Mesendoderm (in vitro differentiated cells): ENCODE data around the gene CCL24. TPM values are rescaled to one million over a fixed set of nuclear protein-coding genes. Genes with fewer than 3 reads are reported as not detected.
"Not testable (repeated sequence)": the region's sequence is repeated elsewhere in the genome, so short reads cannot be mapped to it uniquely, and the experiment has no call there.

Experiments
- DNase-seq: peaks from one replicate; pipeline ENCODE4 v3.0.0; 2013
- H2AK5ac ChIP-seq: 2 replicates; pipeline ENCODE4 v1.6.1; 2013; ENCODE audit warnings: low read length, inconsistent platforms
- H2BK120ac ChIP-seq: 2 replicates; pipeline ENCODE4 v1.6.1; 2013; ENCODE audit warnings: low read depth, mild to moderate bottlenecking, low read length, moderate library complexity, mixed read lengths
- H2BK15ac ChIP-seq: replicated peaks from 2 replicates; pipeline ENCODE4 v1.6.1; 2013; ENCODE audit warnings: low read depth, mild to moderate bottlenecking, moderate library complexity
- H2BK5ac ChIP-seq: 2 replicates; pipeline ENCODE4 v1.6.1; 2013; ENCODE audit warnings: low read length, inconsistent platforms
- H3K18ac ChIP-seq: 2 replicates; pipeline ENCODE4 v1.6.1; 2013; ENCODE audit warnings: mild to moderate bottlenecking, low read length, mixed read lengths
- H3K23ac ChIP-seq: one replicate; pipeline ENCODE4 v1.6.1; 2013; ENCODE audit warnings: low read length
- H3K27ac ChIP-seq: 2 replicates; pipeline ENCODE4 v1.5.1; 2013; ENCODE audit warnings: low read depth, mild to moderate bottlenecking, inconsistent platforms, low read length, moderate library complexity
- H3K27me3 ChIP-seq: 2 replicates; pipeline ENCODE4 v1.6.1; 2013; ENCODE audit warnings: low read length, control low read depth, mild to moderate bottlenecking, inconsistent platforms; ENCODE audit not compliant: insufficient read depth, poor library complexity
- H3K36me3 ChIP-seq: 2 replicates; pipeline ENCODE4 v1.6.1; 2013; ENCODE audit warnings: low read length, inconsistent platforms; ENCODE audit not compliant: control insufficient read depth, insufficient read depth
- H3K4ac ChIP-seq: one replicate; pipeline ENCODE4 v1.6.1; 2013; ENCODE audit warnings: low read depth, mild to moderate bottlenecking, low read length, moderate library complexity
- H3K4me1 ChIP-seq: 2 replicates; pipeline ENCODE4 v1.6.1; 2013; ENCODE audit warnings: low read depth, low read length, inconsistent platforms; ENCODE audit not compliant: control insufficient read depth
- H3K4me2 ChIP-seq: 2 replicates; pipeline ENCODE4 v1.6.1; 2013; ENCODE audit warnings: low read length
- H3K4me3 ChIP-seq: 2 replicates; pipeline ENCODE4 v1.5.1; 2013; ENCODE audit warnings: mild to moderate bottlenecking, low read length
- H3K56ac ChIP-seq: one replicate; pipeline ENCODE4 v1.6.1; 2013; ENCODE audit warnings: low read length
- H3K79me1 ChIP-seq: 2 replicates; pipeline ENCODE4 v1.6.1; 2013; ENCODE audit warnings: low read length, inconsistent platforms
- H3K79me2 ChIP-seq: 2 replicates; pipeline ENCODE4 v1.6.1; 2013; ENCODE audit warnings: mild to moderate bottlenecking, low read length; ENCODE audit not compliant: control insufficient read depth, insufficient read depth
- H3K9ac ChIP-seq: 2 replicates; pipeline ENCODE4 v1.6.1; 2013; ENCODE audit warnings: low read length, inconsistent platforms
- H4K5ac ChIP-seq: one replicate; pipeline ENCODE4 v1.6.1; 2013; ENCODE audit warnings: low read length
- H4K8ac ChIP-seq: one replicate; pipeline ENCODE4 v1.6.1; 2013; ENCODE audit warnings: low read depth, mild to moderate bottlenecking, control low read depth, low read length, moderate library complexity
- WGBS: extraction: QIAGEN DNeasy Blood & Tissue Kit; methylation state at CpG from one replicate; pipeline ENCODE4 v1.1.7; 2013; ENCODE audit warnings: low lambda C conversion rate, missing lambda C conversion rate; ENCODE audit not compliant: insufficient coverage; ENCODE audit errors: extremely low coverage; 5-methylcytosine and 5-hydroxymethylcytosine counted together
- polyA plus RNA-seq, 2 experiments: library from polyadenylated mRNA; stranded (reverse); fragments of 200-250 nt; gene quantifications; one replicate each; pipeline ENCODE4 v1.2.3, GENCODE V29; 2013

CCL24 gene, protein sequence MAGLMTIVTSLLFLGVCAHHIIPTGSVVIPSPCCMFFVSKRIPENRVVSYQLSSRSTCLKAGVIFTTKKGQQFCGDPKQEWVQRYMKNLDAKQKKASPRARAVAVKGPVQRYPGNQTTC
- polyA plus RNA-seq (2013, experiment 1 of 2) = not detected
- not detected for polyA plus RNA-seq (2013, experiment 2 of 2)

GRCh38 chr7:75813781-75814236, at the start of gene CCL24:
Gene CCL24 (minus strand): TSS chr7:75813806. CDS start chr7:75813715, 91 bp downstream.
- Histone ChIP-seq H4K8ac (no peak within 1 kb of the TSS), H2AK5ac (no peak within 1 kb of the TSS), H2BK15ac (no peak within 1 kb of the TSS), H3K36me3 (no peaks in the 10 kb centered on the region), H3K4ac (no peak within 1 kb of the TSS), H3K23ac (no peak within 1 kb of the TSS), H2BK120ac (no peak within 1 kb of the TSS), H3K4me2 (no peak within 1 kb of the TSS), H3K4me1 (no peaks in the 10 kb centered on the region), H2BK5ac (no peak within 1 kb of the TSS), H3K79me2 (no peaks in the 10 kb centered on the region), H3K56ac (no peak within 1 kb of the TSS), H3K4me3 (no peak within 1 kb of the TSS), H3K18ac (no peak within 1 kb of the TSS), H4K5ac (no peak within 1 kb of the TSS), H3K27me3 (no peaks in the 10 kb centered on the region), H3K79me1 (no peaks in the 10 kb centered on the region), H3K27ac (no peak within 1 kb of the TSS), H3K9ac (no peak within 1 kb of the TSS)
- no peak for DNase-seq
- WGBS = no CpG with 5 or more reads among the region's 7 CpGs

DNA sequence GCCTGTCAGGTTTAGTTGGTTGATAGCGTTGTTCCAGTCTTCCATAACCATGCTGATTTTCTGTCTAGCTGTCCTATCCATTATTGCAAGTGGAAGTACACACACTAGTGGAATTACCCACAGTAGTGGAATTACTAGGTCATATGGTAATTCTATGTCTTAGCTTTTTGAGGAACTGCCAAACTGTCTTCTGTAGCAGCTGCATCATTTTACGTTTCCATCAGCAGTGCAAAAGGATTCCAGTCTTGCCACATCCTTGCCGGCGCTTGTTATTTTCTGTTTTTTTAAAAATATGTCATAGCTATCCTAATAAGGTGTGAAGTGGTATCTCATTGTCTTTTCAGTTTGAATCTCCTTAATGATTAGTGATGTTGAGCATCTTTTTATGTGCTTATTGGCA, 48.0 kb upstream of the CCL24 start:
- Histone ChIP-seq H3K79me2 (no peaks in the 10 kb centered on the region), H4K5ac (no peak overlapping the region), H3K27me3 (no peaks in the 10 kb centered on the region), H3K18ac (no peak overlapping the region), H4K8ac (no peak overlapping the region), H3K4me3 (no peak overlapping the region), H3K27ac (no peak overlapping the region), H2BK5ac (no peak overlapping the region), H3K9ac (no peak overlapping the region), H2BK120ac (no peak overlapping the region), H3K4me2 (no peak overlapping the region), H3K4ac (no peak overlapping the region), H2AK5ac (no peak overlapping the region), H3K4me1 (no peaks in the 10 kb centered on the region), H3K79me1 (no peaks in the 10 kb centered on the region), H3K56ac (no peak overlapping the region), H3K23ac (no peak overlapping the region), H3K36me3 (no peaks in the 10 kb centered on the region), H2BK15ac (no peak overlapping the region)
- DNase-seq = no peak
- WGBS = no CpG with 5 or more reads among the region's 4 CpGs

- no peak for DNase-seq
- Histone ChIP-seq H3K79me1 (no peaks in the 10 kb centered on the region), H3K23ac (no peak overlapping the region), H2BK5ac (no peak overlapping the region), H2AK5ac (no peak overlapping the region), H3K4me3 (no peak overlapping the region), H3K36me3 (no peaks in the 10 kb centered on the region), H3K4me2 (no peak overlapping the region), H3K79me2 (no peaks in the 10 kb centered on the region), H3K27me3 (no peaks in the 10 kb centered on the region), H3K18ac (no peak overlapping the region), H4K8ac (no peak overlapping the region), H3K9ac (no peak overlapping the region), H3K27ac (no peak overlapping the region), H3K56ac (no peak overlapping the region), H4K5ac (no peak overlapping the region), H2BK15ac (no peak overlapping the region), H3K4me1 (no peaks in the 10 kb centered on the region), H3K4ac (no peak overlapping the region), H2BK120ac (no peak overlapping the region)
Observed at GRCh38 chr7:75858410-75858809, 44.8 kb upstream of the CCL24 start.

DNA sequence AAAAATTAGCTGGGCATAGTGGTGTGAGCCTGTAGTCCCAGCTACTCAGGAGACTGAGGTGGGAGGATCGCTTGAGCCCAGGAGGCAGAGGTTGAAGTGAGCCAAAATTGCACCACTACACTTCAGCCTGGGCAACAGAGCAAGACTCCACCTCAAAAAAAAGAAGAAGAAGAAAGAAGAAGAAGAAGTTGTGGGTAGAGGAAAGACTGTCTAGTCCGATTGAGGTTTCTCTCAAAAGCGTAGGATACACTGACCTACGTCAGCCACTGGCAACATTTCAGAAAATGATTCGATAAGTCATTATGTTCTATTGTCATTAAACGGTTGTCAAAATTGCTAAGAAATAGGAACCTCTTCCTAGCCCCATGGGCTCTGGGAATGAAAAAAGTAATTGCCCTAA, 42.9 kb upstream of the CCL24 start:
- no peak overlapping the region for H2BK120ac ChIP-seq
- no peaks in the 10 kb centered on the region for H3K27me3 ChIP-seq
- H2BK5ac ChIP-seq = no peak overlapping the region
- H3K79me1 ChIP-seq = no peaks in the 10 kb centered on the region
- H3K36me3 ChIP-seq = no peaks in the 10 kb centered on the region
- no peak for DNase-seq
- no peak overlapping the region for H3K56ac ChIP-seq
- H3K9ac ChIP-seq = no peak overlapping the region
- no peak overlapping the region for H4K5ac ChIP-seq
- no peak overlapping the region for H2AK5ac ChIP-seq
- no peak overlapping the region for H3K23ac ChIP-seq
- H3K18ac ChIP-seq = no peak overlapping the region
- H3K4ac ChIP-seq = no peak overlapping the region
- no CpG with 5 or more reads among the region's 6 CpGs for WGBS
- no peaks in the 10 kb centered on the region for H3K79me2 ChIP-seq
- no peak overlapping the region for H4K8ac ChIP-seq
- H3K4me3 ChIP-seq = no peak overlapping the region
- H3K27ac ChIP-seq = no peak overlapping the region
- H3K4me2 ChIP-seq = no peak overlapping the region
- no peak overlapping the region for H2BK15ac ChIP-seq
- no peaks in the 10 kb centered on the region for H3K4me1 ChIP-seq

GRCh38 chr7:75854813-75855345, 41.3 kb upstream of the CCL24 start:
- no CpG with 5 or more reads among the region's 10 CpGs for WGBS
- not testable (repeated sequence) for H3K27me3 ChIP-seq, H3K9ac ChIP-seq, H2BK5ac ChIP-seq, H2BK15ac ChIP-seq, H3K36me3 ChIP-seq, H3K56ac ChIP-seq, H3K18ac ChIP-seq, H3K4me2 ChIP-seq, H4K5ac ChIP-seq, H3K23ac ChIP-seq, H3K79me1 ChIP-seq, H2AK5ac ChIP-seq, DNase-seq, H3K4me1 ChIP-seq, H3K4ac ChIP-seq, H3K4me3 ChIP-seq, H3K27ac ChIP-seq, H3K79me2 ChIP-seq, H4K8ac ChIP-seq, H2BK120ac ChIP-seq

DNA sequence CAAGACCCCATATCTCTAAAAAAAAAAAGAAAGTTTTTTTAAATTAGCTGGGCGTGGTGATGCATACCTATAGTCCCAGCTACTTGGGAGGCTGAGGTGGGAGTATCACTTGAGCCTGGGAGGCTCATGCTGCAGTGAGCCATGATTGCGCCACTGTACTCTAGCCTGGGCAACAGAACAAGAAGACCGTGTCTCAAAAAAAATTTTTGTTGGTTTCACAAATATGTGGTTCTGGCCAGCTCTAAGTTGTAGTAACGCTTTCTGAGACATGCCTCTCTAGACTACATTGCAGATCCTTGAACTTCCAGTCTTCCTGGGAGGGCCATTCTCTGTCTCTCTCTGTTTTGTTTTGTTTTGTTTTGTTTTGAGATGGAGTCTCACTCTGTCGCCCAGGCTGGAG, 40.6 kb upstream of the CCL24 start:
- Histone ChIP-seq H3K4me2 (no peak overlapping the region), H4K8ac (no peak overlapping the region), H3K36me3 (no peaks in the 10 kb centered on the region), H2BK15ac (no peak overlapping the region), H3K27ac (no peak overlapping the region), H3K9ac (no peak overlapping the region), H3K79me1 (no peaks in the 10 kb centered on the region), H2BK120ac (no peak overlapping the region), H2AK5ac (no peak overlapping the region), H3K4me1 (no peaks in the 10 kb centered on the region), H3K23ac (no peak overlapping the region), H3K18ac (no peak overlapping the region), H2BK5ac (no peak overlapping the region), H3K4ac (no peak overlapping the region), H4K5ac (no peak overlapping the region), H3K27me3 (no peaks in the 10 kb centered on the region), H3K56ac (no peak overlapping the region), H3K79me2 (no peaks in the 10 kb centered on the region), H3K4me3 (no peak overlapping the region)
- WGBS = no CpG with 5 or more reads among the region's 5 CpGs
- no peak for DNase-seq
